DND-41 (cell line): ENCODE results near the gene CYP4F3.
"Not testable (repeated sequence)": the region's sequence is repeated elsewhere in the genome, so short reads cannot be mapped to it uniquely, and the experiment has no call there.

Experiments used
- ATAC-seq: fragments of 200-7000 bp; cut with Tn5 transposase; 3 replicates; pipeline ENCODE4 v1.9.1; 2021; ENCODE audit warnings: low read depth; ENCODE audit not compliant: insufficient read depth
- DNase-seq: peaks from one replicate; pipeline ENCODE4 v3.0.0-alpha.2; 2020
- H2AFZ ChIP-seq: 2 replicates; pipeline ENCODE4 v1.6.0; 2012; ENCODE audit warnings: low read depth, low read length
- H3K27ac ChIP-seq: 2 replicates; pipeline ENCODE4 v1.5.1; 2012; ENCODE audit warnings: low read length, inconsistent platforms
- H3K27me3 ChIP-seq: fragments of 200-600 bp; sonication (generic); 2 replicates; pipeline ENCODE4 v1.6.0; 2012; ENCODE audit warnings: low read length, mild to moderate bottlenecking, inconsistent platforms; ENCODE audit not compliant: insufficient read depth, poor library complexity
- H3K36me3 ChIP-seq: 2 replicates; pipeline ENCODE4 v1.5.1; 2012; ENCODE audit warnings: low read length, inconsistent platforms; ENCODE audit not compliant: insufficient read depth
- H3K4me1 ChIP-seq: 2 replicates; pipeline ENCODE4 v1.5.1; 2012; ENCODE audit warnings: mild to moderate bottlenecking, low read length; ENCODE audit not compliant: insufficient read depth
- H3K4me2 ChIP-seq: 2 replicates; pipeline ENCODE4 v1.6.0; 2012; ENCODE audit warnings: mild to moderate bottlenecking, moderate library complexity, low read length, inconsistent platforms; ENCODE audit not compliant: insufficient read depth
- H3K4me3 ChIP-seq, 2 experiments: fragments of 200-600 bp in 1 of 2; shearing (Covaris generic) in 1 of 2; 2 replicates each; pipeline ENCODE4 v1.5.1; 2012 to 2016; ENCODE audit warnings: inconsistent platforms in 2 of 2, low read length in 2 of 2, mild to moderate bottlenecking in 2 of 2, low read depth in 1 of 2, moderate library complexity in 1 of 2
- H3K79me2 ChIP-seq: 2 replicates; pipeline ENCODE4 v1.6.0; 2012; ENCODE audit warnings: low read length, inconsistent platforms; ENCODE audit not compliant: insufficient read depth
- H3K9ac ChIP-seq: 2 replicates; pipeline ENCODE4 v1.6.0; 2012; ENCODE audit warnings: low read depth, mild to moderate bottlenecking, inconsistent platforms, low read length, moderate library complexity
- H3K9me3 ChIP-seq: 2 replicates; pipeline ENCODE4 v1.5.1; 2012; ENCODE audit warnings: low read length, moderate library complexity, mild to moderate bottlenecking, inconsistent platforms; ENCODE audit not compliant: insufficient read depth, severe bottlenecking
- H4K20me1 ChIP-seq: 2 replicates; pipeline ENCODE4 v1.6.0; 2012; ENCODE audit warnings: low read length; ENCODE audit not compliant: insufficient read depth
- CTCF ChIP-seq: IDR thresholded peaks from 2 replicates; pipeline ENCODE4 v1.5.1; 2012; ENCODE audit warnings: borderline replicate concordance, low read length, moderate library complexity, mild to moderate bottlenecking; ENCODE audit not compliant: poor library complexity, severe bottlenecking; ENCODE audit errors: extremely low read depth
- EZH2 ChIP-seq: IDR thresholded peaks from 3 replicates; pipeline ENCODE4 v1.6.1; 2012; ENCODE audit warnings: borderline replicate concordance, low read depth, mild to moderate bottlenecking, moderate library complexity, low read length, inconsistent platforms; ENCODE audit not compliant: severe bottlenecking

Gene CYP4F3

GRCh38 chr19:15675560-15675959 lies 34.9 kb downstream of the CYP4F3 start:
- Histone ChIP-seq H2AFZ (no peak overlapping the region), H3K27ac (no peak overlapping the region), H3K79me2 (no peaks in the 10 kb centered on the region), H3K4me1 (no peaks in the 10 kb centered on the region), H3K4me3 (no peak overlapping the region), H3K27me3 (no peaks in the 10 kb centered on the region), H3K9ac (no peak overlapping the region), H3K36me3 (no peaks in the 10 kb centered on the region), H3K9me3 (no peaks in the 10 kb centered on the region), H4K20me1 (no peaks in the 10 kb centered on the region), H3K4me2 (no peak overlapping the region)
- ATAC-seq (peak; percentile 96), DNase-seq (peak; percentile 43)
- no peak for TF ChIP-seq CTCF
- no peak for TF ChIP-seq EZH2

GRCh38 chr19:15679089-15679488 lies 38.4 kb downstream of the CYP4F3 start:
- Histone ChIP-seq H3K27ac (no peak overlapping the region), H3K79me2 (no peaks in the 10 kb centered on the region), H3K4me2 (no peak overlapping the region), H3K27me3 (no peaks in the 10 kb centered on the region), H3K9me3 (no peaks in the 10 kb centered on the region), H2AFZ (no peak overlapping the region), H3K4me3 (no peak overlapping the region), H4K20me1 (no peaks in the 10 kb centered on the region), H3K4me1 (no peaks in the 10 kb centered on the region), H3K9ac (no peak overlapping the region), H3K36me3 (no peaks in the 10 kb centered on the region)
- TF ChIP-seq EZH2 (no peak), CTCF (no peak)
- ATAC-seq (no peak), DNase-seq (no peak)

- not testable (repeated sequence) for H3K27ac ChIP-seq, H3K4me3 ChIP-seq, H4K20me1 ChIP-seq, ATAC-seq, DNase-seq, H3K4me1 ChIP-seq, H3K9me3 ChIP-seq, H3K79me2 ChIP-seq, H3K36me3 ChIP-seq, H3K4me2 ChIP-seq, H3K9ac ChIP-seq, H3K27me3 ChIP-seq, H2AFZ ChIP-seq
These were observed 39.2 kb downstream of the CYP4F3 start for GRCh38 chr19:15679865-15680264.

GRCh38 chr19:15680478-15681322 lies 40.0 kb downstream of the CYP4F3 start:
- Histone ChIP-seq H2AFZ (no peak overlapping the region), H3K4me2 (no peak overlapping the region), H3K79me2 (no peaks in the 10 kb centered on the region), H3K9me3 (no peaks in the 10 kb centered on the region), H3K36me3 (no peaks in the 10 kb centered on the region), H3K27me3 (no peaks in the 10 kb centered on the region), H3K4me3 (no peak overlapping the region), H4K20me1 (no peaks in the 10 kb centered on the region), H3K9ac (no peak overlapping the region), H3K27ac (no peak overlapping the region), H3K4me1 (no peaks in the 10 kb centered on the region)
- DNase-seq = no peak
- no peak for TF ChIP-seq CTCF
- no peak for TF ChIP-seq EZH2
- no peak for ATAC-seq
